IPS-18c (cell line): ENCODE measurements around the gene NTSR2.

Source experiments
- H3K4me3 ChIP-seq: 2 replicates; pipeline ENCODE4 v1.7.0; 2013; ENCODE audit warnings: low read depth, mild to moderate bottlenecking, low read length, moderate library complexity; ENCODE audit not compliant: insufficient read depth
- H3K9me3 ChIP-seq: one replicate; pipeline ENCODE4 v1.6.1; 2013; ENCODE audit warnings: mild to moderate bottlenecking, low read length, moderate library complexity; ENCODE audit not compliant: control insufficient read depth, insufficient read depth

NTSR2 gene, protein sequence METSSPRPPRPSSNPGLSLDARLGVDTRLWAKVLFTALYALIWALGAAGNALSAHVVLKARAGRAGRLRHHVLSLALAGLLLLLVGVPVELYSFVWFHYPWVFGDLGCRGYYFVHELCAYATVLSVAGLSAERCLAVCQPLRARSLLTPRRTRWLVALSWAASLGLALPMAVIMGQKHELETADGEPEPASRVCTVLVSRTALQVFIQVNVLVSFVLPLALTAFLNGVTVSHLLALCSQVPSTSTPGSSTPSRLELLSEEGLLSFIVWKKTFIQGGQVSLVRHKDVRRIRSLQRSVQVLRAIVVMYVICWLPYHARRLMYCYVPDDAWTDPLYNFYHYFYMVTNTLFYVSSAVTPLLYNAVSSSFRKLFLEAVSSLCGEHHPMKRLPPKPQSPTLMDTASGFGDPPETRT

DNA sequence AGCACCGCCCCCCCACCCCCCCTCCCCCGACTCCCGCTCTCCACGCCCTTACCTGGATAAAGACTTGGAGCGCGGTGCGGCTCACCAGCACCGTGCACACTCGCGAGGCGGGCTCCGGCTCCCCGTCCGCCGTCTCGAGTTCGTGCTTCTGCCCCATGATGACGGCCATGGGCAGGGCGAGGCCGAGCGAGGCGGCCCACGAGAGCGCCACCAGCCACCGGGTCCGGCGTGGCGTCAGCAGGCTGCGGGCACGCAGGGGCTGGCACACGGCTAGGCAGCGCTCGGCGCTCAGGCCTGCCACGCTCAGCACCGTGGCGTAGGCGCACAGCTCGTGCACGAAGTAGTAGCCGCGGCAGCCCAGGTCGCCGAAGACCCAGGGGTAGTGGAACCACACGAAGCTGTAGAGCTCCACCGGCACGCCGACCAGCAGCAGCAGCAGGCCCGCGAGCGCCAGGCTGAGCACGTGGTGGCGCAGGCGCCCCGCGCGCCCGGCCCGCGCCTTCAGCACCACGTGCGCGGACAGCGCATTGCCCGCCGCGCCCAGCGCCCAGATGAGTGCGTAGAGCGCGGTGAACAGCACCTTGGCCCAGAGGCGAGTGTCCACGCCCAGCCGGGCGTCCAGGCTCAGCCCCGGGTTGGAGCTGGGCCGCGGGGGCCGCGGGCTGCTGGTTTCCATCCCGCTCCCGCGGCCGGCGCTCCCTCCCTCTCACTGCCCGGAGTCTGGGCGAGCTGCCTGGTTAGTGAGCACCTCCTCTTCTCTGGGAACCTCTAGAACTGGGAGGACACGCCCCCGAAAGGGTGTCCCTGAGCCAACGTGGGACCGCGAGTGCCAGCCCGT is at the start of gene NTSR2:
Gene NTSR2, minus strand, starts transcription at position 742 of the 838 bp plus-strand sequence. Its CDS starts 66 bp downstream, at position 676.
- peaks cover 4% of the 10 kb centered on the region for H3K9me3 ChIP-seq

DNA sequence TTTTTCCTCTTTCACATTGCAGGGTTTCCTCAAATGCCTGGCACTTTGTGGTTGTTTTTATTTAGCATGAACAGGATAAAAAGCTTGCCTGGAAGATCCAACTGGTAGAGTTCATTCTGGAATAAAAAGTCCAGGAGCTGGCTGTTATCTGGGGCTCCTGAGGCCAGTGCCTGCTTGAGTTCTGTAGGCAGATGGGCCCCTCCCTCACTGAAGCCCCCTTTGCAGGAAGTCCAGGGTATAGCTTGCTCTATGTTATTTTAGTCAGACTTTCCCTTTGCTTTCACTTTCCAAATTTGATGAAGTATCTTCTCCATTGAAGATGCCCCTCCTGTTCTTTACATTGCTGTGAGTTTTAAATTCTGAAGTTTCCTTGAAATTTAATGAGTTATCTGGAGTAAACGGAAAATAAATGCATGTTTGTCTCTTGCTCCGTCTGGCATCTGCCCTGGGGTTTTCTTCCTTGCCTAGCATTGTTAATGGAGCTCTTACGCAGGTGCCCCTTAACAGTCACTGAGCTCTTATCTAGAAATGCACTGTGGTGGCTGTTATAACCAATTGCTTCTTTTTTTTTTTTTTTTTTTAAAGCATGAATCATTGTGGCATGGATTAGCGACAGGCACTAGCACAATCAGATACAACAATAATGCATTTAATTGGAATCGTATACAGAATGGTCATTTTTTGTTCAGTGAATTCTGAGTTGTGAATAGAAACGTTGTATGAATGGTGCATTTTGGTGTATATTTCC is 49.4 kb upstream of the NTSR2 start:
- Histone ChIP-seq H3K4me3 (no peak overlapping the region), H3K9me3 (peaks cover 2% of the 10 kb centered on the region)

More for the DNA sequence above, at the start of gene NTSR2:
- H3K4me3 ChIP-seq, result peak within 1 kb of the TSS; percentile 25

DNA sequence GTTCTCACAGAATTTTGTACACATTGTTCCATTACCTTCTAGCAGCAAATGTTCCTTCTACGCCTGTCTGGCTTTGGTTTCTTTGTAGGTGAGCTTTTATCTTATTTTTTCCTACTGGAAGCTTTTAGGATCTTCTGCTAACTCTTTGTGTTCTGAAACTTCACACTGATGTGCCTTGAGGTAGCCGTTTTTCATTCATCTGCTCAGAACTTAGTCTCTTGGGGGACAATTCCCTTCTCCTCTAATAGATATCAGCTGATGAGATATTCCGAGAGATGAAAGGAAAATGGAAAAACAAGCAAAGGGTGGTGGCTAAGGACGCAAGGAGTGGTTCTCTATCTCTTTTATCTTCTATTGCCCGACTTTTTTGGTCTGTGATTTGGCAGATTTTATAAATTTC is 48.6 kb upstream of the NTSR2 start:
- no peak overlapping the region for H3K4me3 ChIP-seq

DNA sequence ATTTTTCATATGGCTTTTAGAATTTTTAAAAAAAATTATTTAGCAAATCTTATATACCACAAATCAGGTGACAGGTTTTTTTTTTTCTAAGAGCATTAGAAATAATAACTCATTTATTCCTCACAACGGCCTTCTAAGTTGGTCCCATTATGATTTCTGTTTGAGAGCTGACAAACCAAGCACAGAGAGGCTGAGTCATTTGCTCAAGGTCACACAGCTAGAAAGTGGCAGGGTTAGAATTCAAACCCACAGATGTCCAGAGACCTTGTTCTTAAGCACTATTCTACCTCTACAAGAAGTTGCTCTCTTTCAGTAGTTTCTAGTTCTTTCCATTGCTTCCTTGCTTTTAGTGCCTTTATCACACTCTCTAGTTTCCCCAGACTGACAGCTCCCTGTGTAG is 47.6 kb upstream of the NTSR2 start:
- H3K4me3 ChIP-seq, result no peak overlapping the region
- H3K9me3 ChIP-seq, result peaks cover 2% of the 10 kb centered on the region

More for the DNA sequence above, 48.6 kb upstream of the NTSR2 start:
- H3K9me3 ChIP-seq, result peaks cover 2% of the 10 kb centered on the region

DNA sequence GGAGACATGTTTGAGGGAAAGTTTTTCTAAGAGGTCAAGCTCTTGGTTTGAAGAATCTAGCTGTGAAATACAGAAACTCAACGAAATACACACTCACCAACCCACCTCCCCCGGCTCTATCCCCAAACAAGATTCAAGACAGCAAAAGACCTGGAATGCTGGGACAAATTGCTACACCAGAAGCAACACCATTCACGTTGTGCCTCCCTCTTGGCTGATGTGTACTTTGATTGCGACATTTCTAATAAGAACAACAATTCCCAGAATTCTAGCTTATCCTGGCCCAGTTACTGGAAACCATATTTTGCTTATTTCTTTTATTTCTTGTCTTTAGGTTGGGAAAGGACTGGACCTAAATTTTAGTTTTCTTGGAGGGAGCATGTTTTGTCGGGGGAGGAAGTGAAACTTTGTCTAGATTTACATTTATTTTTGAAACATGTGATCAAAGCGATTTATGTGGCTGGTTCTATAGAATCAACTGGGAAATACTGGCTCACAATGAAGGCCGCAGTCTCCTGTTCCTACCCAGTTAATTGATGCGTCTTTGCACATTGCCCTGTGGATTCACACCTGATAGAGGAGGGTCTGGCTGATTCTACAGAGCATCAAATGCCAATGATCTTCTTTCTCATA is 46.8 kb upstream of the NTSR2 start:
- no peak overlapping the region for H3K4me3 ChIP-seq
- peaks cover 4% of the 10 kb centered on the region for H3K9me3 ChIP-seq

DNA sequence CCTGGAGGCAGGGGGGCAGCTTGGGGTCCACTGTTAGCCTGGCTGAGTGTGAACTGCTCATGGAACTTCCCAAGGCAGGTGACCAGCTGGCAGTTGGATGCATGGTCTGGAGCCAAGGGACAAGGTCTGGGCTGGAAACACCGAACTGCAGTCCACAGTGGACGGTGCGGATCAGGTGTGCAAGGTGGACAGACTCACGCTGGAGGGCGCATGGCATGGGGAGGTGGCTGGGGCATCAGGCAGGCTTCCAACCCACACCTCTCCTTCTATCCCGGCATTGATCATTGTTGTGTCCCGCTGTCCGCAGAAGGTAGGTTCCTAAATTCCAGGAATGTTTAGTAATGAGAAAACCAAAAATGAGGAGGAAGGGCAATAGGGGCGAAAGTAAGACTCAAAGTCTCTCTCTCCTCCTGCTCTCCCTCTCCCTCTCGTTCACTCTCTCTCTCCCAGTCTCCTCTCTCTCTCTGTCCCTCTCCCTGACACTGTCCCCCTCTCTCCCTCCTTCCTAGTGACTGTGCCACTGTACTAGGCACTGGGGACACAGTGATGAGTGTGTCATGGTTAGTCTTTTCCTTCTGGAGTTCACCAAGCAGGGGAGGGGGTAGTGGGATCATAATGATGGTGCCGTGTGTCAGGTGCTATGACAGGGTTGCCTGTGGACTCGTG is 46.1 kb upstream of the NTSR2 start:
- peaks cover 4% of the 10 kb centered on the region for H3K9me3 ChIP-seq
- no peak overlapping the region for H3K4me3 ChIP-seq

DNA sequence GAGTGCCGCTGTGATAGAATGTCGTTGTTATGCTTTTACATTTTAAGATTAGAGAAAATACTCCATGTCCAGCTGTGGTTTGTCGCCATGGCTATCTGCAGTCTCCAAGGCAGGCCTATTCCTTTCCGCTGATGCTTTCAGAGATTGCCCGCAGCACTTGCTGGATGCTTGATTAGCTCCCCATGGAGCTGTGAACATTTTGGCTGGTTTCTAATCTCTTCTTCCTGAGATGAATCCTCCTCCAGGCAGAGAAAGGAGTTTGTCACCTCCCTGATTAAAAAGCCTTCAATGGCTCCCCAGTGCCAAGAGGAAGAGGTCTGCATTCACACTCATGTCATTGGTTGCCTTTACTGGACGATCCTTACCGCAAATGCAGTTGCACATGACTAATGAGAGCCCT is 43.8 kb upstream of the NTSR2 start:
- peaks cover 4% of the 10 kb centered on the region for H3K9me3 ChIP-seq
- H3K4me3 ChIP-seq, result no peak overlapping the region

DNA sequence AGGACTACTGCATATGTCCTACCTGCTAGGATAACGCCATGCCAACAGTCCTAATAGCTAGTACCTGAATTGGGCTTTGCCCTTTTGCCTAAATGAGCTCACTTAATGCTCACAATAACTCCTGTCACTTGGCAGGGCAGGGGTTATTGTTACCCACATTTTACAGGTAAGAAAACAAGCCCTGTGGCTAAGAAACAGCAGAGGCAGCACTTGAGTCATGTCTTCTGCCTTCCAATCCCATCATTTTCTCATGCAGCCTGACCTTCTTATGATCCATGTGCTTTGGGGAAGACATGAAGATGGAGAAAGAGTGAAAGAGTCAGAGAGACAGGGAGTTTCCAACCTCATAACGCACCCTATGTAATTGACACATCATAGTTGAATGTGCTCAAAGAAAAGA is 42.9 kb upstream of the NTSR2 start:
- Histone ChIP-seq H3K4me3 (no peak overlapping the region), H3K9me3 (peaks cover 4% of the 10 kb centered on the region)

DNA sequence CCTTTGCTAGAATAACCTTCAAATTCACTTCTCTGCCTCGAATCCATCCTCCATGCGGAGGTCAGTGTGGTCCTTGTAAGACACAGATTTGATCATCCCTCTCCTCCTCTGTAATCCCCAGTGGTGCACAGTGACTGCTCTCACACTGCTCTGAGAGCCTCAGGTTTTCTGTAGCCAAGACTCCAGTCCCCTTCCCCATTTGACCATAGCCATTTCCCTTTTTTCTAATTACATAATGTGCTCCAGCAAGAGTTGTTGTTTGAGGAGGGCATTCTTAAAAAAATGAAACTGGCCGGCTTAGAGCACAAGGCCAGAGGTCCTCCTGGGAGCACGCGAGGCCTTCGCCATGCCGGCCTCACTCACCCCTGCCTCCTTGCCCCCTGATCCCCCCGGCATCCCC is 41.8 kb upstream of the NTSR2 start:
- no peak overlapping the region for H3K4me3 ChIP-seq
- peaks cover 4% of the 10 kb centered on the region for H3K9me3 ChIP-seq

DNA sequence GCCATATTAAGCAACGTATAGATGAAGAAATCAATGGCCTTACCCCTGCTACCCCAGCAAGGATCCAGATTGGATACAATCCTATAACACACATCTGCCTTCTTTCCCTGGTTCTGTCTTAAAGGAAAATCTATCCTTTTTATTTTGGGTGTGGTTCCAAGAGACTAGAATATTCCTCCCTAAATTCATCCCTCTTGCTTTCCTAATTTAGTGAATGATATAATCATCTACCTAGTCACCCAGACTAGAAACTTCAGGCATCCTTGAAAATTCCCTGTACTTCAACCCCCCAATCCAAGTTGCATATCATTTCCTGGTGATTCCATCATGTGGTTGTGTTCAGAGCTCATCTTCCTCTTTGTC is 41.3 kb upstream of the NTSR2 start:
- Histone ChIP-seq H3K9me3 (peaks cover 4% of the 10 kb centered on the region), H3K4me3 (no peak overlapping the region)

DNA sequence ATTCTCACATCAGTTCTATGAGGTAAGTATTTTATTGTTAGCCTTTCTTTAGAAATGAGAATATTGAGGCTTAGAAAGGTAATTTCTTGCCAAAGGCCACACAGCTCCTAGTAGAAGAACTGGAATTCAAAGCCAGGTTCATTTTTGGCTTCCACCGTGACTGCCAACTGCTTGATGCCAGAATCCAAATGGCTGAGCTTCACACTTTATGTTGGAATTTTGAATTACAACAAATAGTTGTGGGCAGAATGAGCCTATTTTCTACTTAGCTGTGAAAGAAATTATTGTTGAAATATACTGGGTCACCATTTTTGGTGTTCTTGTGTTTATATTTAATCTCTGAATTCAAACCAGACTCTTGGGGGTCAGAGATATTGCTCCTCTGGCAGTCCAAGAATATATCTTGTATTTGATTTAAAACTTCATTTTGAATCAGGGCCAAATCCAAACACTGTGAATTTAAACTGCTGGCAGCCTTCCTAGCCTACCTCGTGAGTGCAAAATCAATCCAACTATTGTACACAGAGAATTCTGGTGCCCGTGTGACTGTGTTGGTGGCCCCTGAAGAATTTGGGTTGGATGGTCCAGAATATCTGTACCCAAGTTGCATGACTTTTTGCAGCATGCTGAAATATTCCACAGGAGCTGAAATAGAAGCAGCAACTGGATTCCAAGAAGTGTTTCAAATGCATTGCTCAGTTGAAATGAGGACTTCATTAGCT is 40.8 kb upstream of the NTSR2 start:
- H3K9me3 ChIP-seq, result peaks cover 2% of the 10 kb centered on the region
- H3K4me3 ChIP-seq, result no peak overlapping the region

DNA sequence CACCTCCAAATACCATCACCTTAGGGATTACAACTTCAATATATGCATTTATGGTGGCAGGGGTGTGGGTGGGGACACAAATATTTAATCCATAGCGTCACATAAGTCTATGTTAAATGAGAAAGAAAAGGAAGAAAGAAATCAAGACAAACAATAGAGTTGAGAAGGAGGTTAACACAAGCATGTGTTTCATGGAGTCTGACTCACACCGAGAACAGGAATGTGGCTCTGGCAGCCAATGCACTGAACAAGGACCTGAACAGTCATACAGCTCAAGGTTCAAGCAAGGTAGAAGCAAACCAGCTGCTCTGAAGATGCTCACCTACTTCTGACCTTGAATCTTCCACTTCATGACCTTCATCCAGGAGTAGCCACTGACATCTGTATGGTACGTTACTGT is 40.2 kb upstream of the NTSR2 start:
- Histone ChIP-seq H3K4me3 (no peak overlapping the region), H3K9me3 (peaks cover 2% of the 10 kb centered on the region)

DNA sequence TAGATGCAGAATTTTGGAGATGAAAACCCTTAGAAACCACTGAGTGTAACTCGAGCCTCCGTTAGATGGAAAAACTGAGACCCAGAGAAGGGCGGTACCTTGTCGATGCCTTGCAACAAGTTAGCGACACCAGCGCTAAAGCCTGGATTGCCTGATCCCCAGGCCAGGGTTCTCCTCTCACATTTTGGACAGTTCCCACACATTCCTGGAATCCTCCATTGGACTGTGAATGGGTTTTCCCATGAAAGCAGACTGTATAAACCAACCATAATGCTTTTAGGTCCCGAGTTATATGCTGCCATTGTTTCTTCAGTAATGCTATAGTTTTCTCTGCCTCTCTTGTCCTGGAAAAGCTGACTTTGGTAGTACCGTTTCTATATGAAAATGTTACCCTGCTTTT is 39.3 kb upstream of the NTSR2 start:
- H3K4me3 ChIP-seq, result no peak overlapping the region
- H3K9me3 ChIP-seq, result peaks cover 2% of the 10 kb centered on the region

DNA sequence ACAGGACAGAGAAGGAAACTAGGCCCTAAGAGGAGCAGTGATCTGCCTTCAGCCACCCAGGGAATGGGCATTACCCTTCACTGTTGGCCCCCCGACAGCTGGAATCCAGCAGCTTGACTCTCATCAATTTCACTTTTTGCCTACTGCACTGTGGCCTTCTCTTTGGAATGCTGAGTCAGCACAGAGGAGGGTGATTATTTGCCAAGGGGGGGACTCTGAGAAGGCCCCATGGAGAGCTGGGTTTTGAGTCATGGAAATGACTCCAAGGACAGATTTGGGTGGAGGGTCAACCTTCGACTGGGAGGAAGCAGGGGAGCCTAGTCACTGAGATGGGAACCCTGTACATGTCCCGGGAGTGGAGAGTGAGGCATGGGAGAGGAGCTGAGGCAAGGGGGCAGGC is 38.1 kb upstream of the NTSR2 start:
- H3K9me3 ChIP-seq, result peaks cover 2% of the 10 kb centered on the region
- no peak overlapping the region for H3K4me3 ChIP-seq

DNA sequence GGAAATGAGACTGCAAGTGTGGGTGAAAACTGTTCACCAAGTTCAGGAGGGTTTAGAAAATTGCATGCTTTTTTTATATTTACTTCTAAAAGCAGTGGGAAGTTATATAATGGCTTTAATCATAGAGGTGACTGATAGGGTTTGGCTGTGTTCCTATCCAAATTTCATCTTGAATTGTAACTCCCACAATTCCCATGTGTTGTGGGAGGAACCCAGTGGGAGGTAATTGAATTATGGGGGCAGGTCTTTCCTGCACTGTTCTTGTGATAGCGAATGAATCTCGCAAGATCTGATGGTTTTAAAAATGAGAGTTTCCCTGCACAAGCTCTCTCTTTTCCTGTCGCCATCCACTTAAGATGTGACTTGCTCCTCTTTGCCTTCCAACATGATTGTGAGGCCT is 35.7 kb upstream of the NTSR2 start:
- Histone ChIP-seq H3K4me3 (no peak overlapping the region), H3K9me3 (no peaks in the 10 kb centered on the region)

DNA sequence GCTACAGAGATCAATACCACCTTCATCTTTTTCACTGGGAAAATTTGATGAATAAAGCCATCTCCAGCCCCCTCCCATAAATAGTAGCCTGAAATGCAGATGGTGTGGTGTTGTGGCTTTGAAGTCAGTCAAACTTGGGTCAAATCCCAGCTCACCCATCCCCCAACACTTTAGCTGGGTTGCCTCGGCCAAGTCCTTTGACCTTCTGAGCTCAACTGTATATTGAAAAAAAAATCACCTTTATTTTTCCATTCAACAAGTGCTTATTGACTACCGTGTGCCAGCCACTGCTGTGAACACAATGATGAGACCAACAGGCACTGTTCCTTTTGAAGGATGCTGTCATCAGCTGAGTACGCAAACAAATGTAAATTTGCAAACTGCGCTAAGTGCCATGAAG is 35.1 kb upstream of the NTSR2 start:
- Histone ChIP-seq H3K4me3 (no peak overlapping the region), H3K9me3 (no peaks in the 10 kb centered on the region)
